Adipocyte (in vitro differentiated cells): ENCODE data around the gene ANXA7.
"Not testable (repeated sequence)": the region's sequence is repeated elsewhere in the genome, so short reads cannot be mapped to it uniquely, and the experiment has no call there.

Source experiments
- DNase-seq: peaks from one replicate; pipeline ENCODE4 v3.0.0-alpha.2; 2015; ENCODE audit warnings: low read depth
- H3K27me3 ChIP-seq: replicated peaks from 2 replicates; pipeline ENCODE4 v1.7.0; 2013; ENCODE audit warnings: mild to moderate bottlenecking, low read length, moderate library complexity; ENCODE audit not compliant: control insufficient read depth, insufficient read depth
- H3K36me3 ChIP-seq: 2 replicates; pipeline ENCODE4 v1.7.0; 2013; ENCODE audit warnings: low read length, mild to moderate bottlenecking, moderate library complexity; ENCODE audit not compliant: control insufficient read depth, insufficient read depth, severe bottlenecking
- H3K4me1 ChIP-seq: 2 replicates; pipeline ENCODE4 v1.7.0; 2013; ENCODE audit warnings: mild to moderate bottlenecking, low read length, moderate library complexity; ENCODE audit not compliant: control insufficient read depth, insufficient read depth
- H3K4me3 ChIP-seq: 2 replicates; pipeline ENCODE4 v1.7.0; 2013; ENCODE audit warnings: mild to moderate bottlenecking, low read length, moderate library complexity
- H3K9ac ChIP-seq: 2 replicates; pipeline ENCODE4 v1.7.0; 2013; ENCODE audit warnings: mild to moderate bottlenecking, low read length, moderate library complexity
- H3K9me3 ChIP-seq: 2 replicates; pipeline ENCODE4 v1.7.0; 2013; ENCODE audit warnings: mild to moderate bottlenecking, low read length, moderate library complexity; ENCODE audit not compliant: control insufficient read depth

The ANXA7 gene

DNA sequence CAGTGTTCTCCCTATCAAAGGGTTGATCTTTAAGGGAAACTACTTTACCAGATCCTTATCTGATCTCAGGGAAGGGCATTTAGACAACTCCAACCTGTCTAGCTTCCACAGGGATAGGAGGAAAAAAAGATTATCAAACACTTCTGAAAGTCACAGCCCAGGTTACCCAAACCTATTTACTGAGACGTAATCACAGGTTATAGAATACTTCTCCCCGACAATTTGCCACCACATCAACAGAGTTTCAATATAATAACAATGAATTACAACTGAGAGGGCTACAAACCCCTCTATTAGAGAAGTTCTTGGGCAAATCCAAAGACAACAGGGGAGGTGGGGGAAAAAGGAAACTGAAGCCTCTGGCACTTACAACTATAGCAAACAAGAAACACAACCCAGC is 81.5 kb downstream of the ANXA7 start:
- Histone ChIP-seq H3K9ac (no peak overlapping the region), H3K9me3 (no peaks in the 10 kb centered on the region), H3K4me3 (no peak overlapping the region), H3K4me1 (no peaks in the 10 kb centered on the region), H3K27me3 (no peaks in the 10 kb centered on the region), H3K36me3 (no peaks in the 10 kb centered on the region)
- DNase-seq = no peak

DNA sequence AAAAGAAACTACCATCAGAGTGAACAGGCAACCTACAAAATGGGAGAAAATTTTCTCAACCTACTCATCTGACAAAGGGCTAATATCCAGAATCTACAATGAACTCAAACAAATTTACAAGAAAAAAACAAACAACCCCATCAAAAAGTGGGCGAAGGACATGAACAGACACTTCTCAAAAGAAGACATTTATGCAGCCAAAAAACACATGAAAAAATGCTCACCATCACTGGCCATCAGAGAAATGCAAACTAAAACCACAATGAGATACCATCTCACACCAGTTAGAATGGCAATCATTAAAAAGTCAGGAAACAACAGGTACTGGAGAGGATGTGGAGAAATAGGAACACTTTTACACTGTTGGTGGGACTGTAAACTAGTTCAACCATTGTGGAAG is 85.3 kb downstream of the ANXA7 start:
- H3K36me3 ChIP-seq, H3K4me1 ChIP-seq, H3K9ac ChIP-seq, H3K9me3 ChIP-seq, DNase-seq, H3K27me3 ChIP-seq, H3K4me3 ChIP-seq: not testable (repeated sequence)

DNA sequence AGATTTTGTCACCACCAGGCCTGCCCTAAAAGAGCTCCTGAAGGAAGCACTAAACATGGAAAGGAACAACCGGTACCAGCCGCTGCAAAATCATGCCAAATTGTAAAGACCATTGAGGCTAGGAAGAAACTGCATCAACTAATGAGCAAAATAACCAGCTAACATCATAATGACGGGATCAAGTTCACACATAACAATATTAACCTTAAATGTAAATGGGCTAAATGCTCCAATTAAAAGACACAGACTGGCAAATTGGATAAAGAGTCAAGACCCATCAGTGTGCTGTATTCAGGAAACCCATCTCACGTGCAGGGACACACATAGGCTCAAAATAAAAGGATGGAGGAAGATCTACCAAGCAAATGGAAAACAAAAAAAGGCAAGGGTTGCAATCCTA is 88.6 kb downstream of the ANXA7 start:
- H3K9me3 ChIP-seq, H3K27me3 ChIP-seq, DNase-seq, H3K4me1 ChIP-seq, H3K9ac ChIP-seq, H3K36me3 ChIP-seq, H3K4me3 ChIP-seq: not testable (repeated sequence)
